Kidney epithelial cell (primary cell): ENCODE results near the gene PHRF1. TPM values are rescaled to one million over a fixed set of nuclear protein-coding genes. Genes with fewer than 3 reads are reported as not detected.

Experiments
- DNase-seq: peaks from one replicate; pipeline ENCODE4 v3.0.0-alpha.2; 2010; ENCODE audit warnings: low read depth
- H3K27me3 ChIP-seq: 2 replicates; pipeline ENCODE4 v1.6.0; 2011; ENCODE audit warnings: low read length; ENCODE audit not compliant: control insufficient read depth, insufficient read depth
- H3K36me3 ChIP-seq: 2 replicates; pipeline ENCODE4 v1.5.1; 2011; ENCODE audit warnings: low read length; ENCODE audit not compliant: control insufficient read depth, insufficient read depth
- H3K4me3 ChIP-seq: 2 replicates; pipeline ENCODE4 v1.5.1; 2011; ENCODE audit warnings: low read depth, mild to moderate bottlenecking, control low read depth, low read length
- total RNA-seq: library from RNA; depleted of rRNA; stranded (reverse); fragments of >200 nt; gene quantifications from 2 replicates; pipeline ENCODE4 v1.2.3, GENCODE V29; 2015
- TF ChIP-seq, protein P1 (sequence below): IDR thresholded peaks from 2 replicates; pipeline ENCODE4 v1.5.1; 2011; ENCODE audit warnings: mild to moderate bottlenecking, moderate library complexity, low read length, control low read depth, inconsistent platforms; ENCODE audit not compliant: insufficient read depth, poor library complexity, severe bottlenecking

The PHRF1 gene
- total RNA-seq, 1 donor from 2014 or later = 33.0 TPM

DNA sequence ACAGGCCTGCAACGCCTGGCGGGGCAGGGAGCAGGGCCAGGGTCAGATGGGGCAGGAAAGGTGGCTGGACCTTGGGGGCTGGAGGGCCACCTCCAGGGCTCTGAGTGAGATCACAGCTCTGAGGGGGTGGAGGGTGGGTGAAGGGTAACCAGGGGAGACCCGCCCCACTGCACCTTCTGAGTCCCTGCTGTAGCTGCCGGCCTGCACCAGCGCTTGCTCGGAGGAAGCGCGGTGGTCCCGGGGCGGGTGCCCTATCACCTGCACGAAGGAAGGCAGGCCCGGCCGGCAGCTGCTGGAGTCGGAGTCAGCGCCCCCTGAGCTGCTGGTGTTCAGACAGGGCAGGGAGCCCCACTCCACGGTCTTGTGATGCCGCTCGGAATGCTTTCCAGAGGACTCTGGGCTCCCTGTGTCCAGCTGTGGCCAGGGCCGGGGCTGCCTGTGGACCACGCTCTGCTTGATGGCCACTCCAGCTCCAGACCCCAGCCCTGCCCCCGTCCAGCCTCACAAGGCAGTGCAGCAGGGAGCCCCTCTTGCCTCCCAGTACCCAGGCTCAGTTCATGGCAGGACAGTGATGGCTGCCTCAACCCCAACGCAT lies 19.5 kb upstream of the PHRF1 start:
- Histone ChIP-seq H3K4me3 (no peak overlapping the region), H3K27me3 (peaks cover 40% of the 10 kb centered on the region), H3K36me3 (no peaks in the 10 kb centered on the region)
- no peak for DNase-seq
- TF ChIP-seq, protein P1, sequence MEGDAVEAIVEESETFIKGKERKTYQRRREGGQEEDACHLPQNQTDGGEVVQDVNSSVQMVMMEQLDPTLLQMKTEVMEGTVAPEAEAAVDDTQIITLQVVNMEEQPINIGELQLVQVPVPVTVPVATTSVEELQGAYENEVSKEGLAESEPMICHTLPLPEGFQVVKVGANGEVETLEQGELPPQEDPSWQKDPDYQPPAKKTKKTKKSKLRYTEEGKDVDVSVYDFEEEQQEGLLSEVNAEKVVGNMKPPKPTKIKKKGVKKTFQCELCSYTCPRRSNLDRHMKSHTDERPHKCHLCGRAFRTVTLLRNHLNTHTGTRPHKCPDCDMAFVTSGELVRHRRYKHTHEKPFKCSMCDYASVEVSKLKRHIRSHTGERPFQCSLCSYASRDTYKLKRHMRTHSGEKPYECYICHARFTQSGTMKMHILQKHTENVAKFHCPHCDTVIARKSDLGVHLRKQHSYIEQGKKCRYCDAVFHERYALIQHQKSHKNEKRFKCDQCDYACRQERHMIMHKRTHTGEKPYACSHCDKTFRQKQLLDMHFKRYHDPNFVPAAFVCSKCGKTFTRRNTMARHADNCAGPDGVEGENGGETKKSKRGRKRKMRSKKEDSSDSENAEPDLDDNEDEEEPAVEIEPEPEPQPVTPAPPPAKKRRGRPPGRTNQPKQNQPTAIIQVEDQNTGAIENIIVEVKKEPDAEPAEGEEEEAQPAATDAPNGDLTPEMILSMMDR = no peak

DNA sequence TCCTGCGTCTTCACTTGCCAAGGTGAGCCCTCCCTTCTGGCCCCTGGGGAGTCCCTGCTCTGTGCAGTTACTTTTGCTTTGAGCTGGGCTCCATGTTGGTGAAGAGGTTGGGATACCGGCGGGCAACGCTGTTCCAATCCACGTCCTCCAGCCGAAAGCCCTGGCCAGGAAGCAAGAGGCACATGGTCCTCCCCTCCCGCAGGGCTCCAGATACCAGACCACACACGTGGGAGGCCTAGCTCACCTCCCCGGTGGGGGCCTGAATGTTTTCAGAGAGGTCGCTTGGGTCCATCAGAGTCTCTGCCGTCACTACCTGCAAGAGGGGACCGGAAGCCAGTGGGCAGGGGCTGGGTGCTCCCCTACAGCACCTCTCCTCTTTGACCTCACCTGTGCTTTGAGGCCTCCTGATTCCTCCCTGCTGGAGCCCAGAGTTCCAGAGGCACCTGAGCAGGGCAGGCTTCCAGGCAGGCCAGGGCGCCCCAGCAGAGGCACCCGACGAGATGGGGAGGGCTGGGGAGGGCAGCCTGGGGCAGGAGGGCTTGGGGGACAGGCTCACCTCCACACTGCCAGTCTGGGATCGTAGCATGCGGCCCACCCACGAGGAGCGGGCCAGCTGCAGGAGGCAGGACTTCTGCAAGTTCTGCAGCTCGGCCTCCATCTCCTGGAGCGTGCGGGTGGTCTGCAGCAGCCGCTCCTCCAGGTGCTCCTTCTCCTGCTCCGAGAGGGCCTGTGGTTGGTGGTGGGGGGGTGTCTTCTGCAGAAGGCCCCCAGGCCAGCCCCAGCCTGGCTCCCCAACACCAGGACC lies 18.7 kb upstream of the PHRF1 start:
- DNase-seq = no peak
- no peaks in the 10 kb centered on the region for H3K36me3 ChIP-seq
- peaks cover 40% of the 10 kb centered on the region for H3K27me3 ChIP-seq
- TF ChIP-seq, protein P1 = no peak
- H3K4me3 ChIP-seq = no peak overlapping the region

DNA sequence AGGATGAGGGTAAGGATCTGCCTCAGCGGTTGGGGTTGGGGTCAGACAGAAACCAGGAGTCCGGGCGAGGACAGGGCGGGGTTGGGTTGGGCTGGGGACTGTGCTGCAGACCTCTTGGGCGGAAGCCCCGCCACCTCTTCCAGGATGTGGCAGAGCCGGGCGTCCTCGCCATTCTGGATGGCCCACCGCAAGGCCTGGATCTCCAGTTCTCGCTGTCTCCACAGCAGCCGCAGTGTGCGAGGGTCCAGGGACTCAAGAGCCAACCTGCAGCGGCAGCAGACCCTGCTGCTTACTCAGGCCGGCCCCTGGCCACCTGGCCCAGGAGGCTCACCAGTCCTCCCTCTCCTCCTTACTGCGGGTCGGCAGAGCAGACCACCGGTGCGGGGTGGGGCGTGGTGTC lies 17.8 kb upstream of the PHRF1 start:
- TF ChIP-seq, protein P1 = no peak
- peaks cover 39% of the 10 kb centered on the region for H3K27me3 ChIP-seq

DNA sequence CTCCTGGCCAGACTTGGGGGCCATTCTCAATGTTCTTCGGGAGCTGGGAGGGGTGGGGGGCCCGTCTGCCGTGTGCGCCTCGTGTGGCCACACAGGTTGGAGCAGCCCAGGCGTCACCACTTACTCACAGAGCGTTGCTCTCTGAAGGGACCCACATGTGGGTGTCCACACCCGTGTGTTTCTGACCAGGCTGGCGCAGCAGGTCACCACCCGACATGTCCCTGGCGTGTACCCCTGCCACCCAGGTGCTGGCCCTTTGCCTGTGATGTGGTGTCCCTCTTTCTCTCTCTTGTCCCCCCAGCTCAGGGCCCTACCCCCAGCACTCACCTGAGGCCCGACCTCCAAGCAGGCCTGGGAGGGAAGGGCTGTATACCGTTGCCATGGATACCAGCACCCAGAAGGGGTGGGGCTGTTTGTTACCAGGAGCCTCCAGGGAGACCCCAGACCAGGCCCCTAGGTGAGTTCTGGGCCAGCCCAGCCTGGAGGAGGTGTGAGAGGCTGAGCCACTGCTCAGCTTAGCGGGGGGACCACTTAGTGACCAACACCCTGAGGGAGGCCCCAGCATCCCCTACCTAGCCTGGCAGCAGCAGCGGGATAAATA lies 17.1 kb upstream of the PHRF1 start:
- Histone ChIP-seq H3K27me3 (peaks cover 33% of the 10 kb centered on the region), H3K36me3 (peaks cover 2% of the 10 kb centered on the region), H3K4me3 (no peak overlapping the region)
- TF ChIP-seq, protein P1 = no peak
- DNase-seq = no peak

More for the DNA sequence above, 17.8 kb upstream of the PHRF1 start:
- no peak overlapping the region for H3K4me3 ChIP-seq
- H3K36me3 ChIP-seq = no peaks in the 10 kb centered on the region
- DNase-seq = no peak

DNA sequence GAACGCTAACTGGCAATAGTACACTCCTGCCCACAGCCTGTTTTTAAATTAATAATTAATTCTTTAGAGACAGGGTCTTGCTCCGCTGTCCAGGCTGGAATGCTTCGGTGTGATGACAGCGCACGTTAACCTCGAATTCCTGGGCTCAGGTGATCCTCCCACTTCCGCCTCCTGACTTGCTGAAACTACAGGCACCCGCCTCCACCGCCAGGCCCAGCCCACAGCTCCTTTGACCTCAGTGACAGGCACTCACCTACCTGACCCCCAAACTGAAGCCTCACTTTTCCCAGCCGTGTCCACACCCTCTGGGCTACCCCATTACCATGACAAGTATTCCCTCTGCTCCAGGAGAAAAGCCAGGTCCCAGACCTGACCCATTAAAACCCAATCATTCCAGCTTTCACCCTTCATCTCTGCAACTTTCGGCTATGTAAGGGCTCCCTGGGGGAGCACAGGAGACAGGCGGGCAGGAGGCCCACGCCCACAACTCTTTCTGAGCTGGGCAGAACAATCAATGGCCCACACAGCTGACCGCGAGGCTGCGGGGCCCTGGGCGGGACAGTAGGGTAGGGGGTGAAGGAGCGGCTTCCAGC lies 16.5 kb upstream of the PHRF1 start:
- peak overlapping the region; percentile 56 for H3K4me3 ChIP-seq
- peaks cover 2% of the 10 kb centered on the region for H3K36me3 ChIP-seq
- DNase-seq = no peak
- TF ChIP-seq, protein P1 = no peak
- H3K27me3 ChIP-seq = peaks cover 28% of the 10 kb centered on the region
